ENCODE results near the gene ENO2.

DNA sequence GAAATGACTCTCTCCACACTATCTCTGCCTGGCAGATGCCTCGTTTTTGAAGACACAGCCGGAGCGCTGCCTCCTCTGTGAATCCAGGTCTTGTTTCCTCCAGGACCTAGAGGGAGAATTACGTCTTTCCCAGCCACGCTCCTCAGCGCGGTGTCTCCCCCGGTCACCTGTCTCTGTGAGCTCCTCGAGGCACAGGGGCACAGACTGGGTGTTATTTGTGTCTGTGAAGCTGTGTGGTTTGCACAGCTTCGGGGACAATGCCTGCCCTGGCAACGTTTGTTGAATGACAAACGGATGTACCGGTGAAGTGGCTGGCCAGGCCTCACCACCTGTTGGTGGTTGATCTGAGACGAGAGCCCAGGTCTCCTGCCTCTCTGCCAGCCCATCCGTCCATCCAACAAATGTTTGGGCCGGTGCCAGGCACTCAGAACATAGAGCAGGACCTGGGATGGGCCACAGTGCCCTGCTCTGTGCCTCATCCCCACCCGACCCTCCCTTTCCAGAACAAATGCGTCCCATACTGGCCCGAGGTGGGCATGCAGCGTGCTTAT lies 42.8 kb downstream of the ENO2 start:
- TF ChIP-seq, protein P1, sequence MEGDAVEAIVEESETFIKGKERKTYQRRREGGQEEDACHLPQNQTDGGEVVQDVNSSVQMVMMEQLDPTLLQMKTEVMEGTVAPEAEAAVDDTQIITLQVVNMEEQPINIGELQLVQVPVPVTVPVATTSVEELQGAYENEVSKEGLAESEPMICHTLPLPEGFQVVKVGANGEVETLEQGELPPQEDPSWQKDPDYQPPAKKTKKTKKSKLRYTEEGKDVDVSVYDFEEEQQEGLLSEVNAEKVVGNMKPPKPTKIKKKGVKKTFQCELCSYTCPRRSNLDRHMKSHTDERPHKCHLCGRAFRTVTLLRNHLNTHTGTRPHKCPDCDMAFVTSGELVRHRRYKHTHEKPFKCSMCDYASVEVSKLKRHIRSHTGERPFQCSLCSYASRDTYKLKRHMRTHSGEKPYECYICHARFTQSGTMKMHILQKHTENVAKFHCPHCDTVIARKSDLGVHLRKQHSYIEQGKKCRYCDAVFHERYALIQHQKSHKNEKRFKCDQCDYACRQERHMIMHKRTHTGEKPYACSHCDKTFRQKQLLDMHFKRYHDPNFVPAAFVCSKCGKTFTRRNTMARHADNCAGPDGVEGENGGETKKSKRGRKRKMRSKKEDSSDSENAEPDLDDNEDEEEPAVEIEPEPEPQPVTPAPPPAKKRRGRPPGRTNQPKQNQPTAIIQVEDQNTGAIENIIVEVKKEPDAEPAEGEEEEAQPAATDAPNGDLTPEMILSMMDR (IDR thresholded peaks at IDR 0.05) = no peak
- TF ChIP-seq POLR2A (IDR thresholded peaks at IDR 0.05; ENCODE audit: low read depth) = no peak
